Measurements from ENCODE around the gene STYX.

Gene STYX

DNA sequence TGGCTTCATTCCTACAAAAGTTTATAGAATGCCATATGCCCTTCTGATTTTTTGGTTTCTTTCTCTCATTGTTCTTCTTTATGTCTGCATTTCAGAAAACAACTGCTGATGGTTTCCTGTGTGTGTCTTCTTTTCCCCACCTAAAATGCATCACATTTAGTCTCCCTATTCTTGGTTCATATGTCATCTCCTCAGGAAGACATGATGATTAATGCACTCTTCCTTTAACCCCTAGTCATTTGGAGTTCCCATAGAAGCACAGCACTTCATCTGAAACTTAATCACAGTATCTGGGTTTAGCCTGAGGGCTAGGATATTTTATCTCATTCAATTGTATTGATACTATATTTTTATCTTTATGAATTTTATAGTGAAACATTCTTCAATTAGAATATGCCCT lies 39.9 kb downstream of the STYX start:
- TF ChIP-seq, protein P1, sequence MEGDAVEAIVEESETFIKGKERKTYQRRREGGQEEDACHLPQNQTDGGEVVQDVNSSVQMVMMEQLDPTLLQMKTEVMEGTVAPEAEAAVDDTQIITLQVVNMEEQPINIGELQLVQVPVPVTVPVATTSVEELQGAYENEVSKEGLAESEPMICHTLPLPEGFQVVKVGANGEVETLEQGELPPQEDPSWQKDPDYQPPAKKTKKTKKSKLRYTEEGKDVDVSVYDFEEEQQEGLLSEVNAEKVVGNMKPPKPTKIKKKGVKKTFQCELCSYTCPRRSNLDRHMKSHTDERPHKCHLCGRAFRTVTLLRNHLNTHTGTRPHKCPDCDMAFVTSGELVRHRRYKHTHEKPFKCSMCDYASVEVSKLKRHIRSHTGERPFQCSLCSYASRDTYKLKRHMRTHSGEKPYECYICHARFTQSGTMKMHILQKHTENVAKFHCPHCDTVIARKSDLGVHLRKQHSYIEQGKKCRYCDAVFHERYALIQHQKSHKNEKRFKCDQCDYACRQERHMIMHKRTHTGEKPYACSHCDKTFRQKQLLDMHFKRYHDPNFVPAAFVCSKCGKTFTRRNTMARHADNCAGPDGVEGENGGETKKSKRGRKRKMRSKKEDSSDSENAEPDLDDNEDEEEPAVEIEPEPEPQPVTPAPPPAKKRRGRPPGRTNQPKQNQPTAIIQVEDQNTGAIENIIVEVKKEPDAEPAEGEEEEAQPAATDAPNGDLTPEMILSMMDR (conservative IDR thresholded peaks at IDR 0.05; ENCODE audit: control insufficient read depth, insufficient read depth, low read depth, low read length) = no peak
- no peak overlapping the region for H3K4me3 ChIP-seq (ENCODE audit: control insufficient read depth, low read depth, low read length)
- no peak for DNase-seq (ENCODE audit: low read depth)

DNA sequence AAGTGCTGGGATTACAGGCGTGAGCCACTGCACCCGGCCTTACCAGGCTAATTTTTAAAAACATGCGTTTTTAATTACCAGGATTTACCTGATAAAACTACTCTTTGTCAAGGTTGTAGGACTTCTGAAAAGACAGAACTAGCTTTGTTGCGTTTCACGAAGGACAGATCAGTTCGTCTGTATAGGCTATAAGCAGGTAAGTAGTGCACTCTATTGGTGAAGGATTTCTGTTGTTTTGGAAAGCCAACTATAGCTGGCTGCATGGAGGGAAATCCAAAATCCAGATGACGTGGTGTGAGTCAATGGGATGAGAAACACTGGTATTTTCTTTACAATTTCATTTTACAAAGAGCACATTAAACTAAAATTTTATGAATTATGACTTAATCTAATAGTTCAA lies 46.9 kb downstream of the STYX start:
- TF ChIP-seq, protein P1 (conservative IDR thresholded peaks at IDR 0.05; ENCODE audit: control insufficient read depth, insufficient read depth, low read depth, low read length) = no peak
- DNase-seq (ENCODE audit: low read depth) = no peak

GRCh38 chr14:52778702-52779101 lies 48.7 kb downstream of the STYX start:
- TF ChIP-seq, protein P1 (conservative IDR thresholded peaks at IDR 0.05; ENCODE audit: control insufficient read depth, insufficient read depth, low read depth, low read length) = no peak
- H3K4me3 ChIP-seq (ENCODE audit: control insufficient read depth, low read depth, low read length) = no peak overlapping the region
- no peak for DNase-seq (ENCODE audit: low read depth)

More for the DNA sequence above, 46.9 kb downstream of the STYX start:
- H3K4me3 ChIP-seq (ENCODE audit: control insufficient read depth, low read depth, low read length) = no peak overlapping the region

DNA sequence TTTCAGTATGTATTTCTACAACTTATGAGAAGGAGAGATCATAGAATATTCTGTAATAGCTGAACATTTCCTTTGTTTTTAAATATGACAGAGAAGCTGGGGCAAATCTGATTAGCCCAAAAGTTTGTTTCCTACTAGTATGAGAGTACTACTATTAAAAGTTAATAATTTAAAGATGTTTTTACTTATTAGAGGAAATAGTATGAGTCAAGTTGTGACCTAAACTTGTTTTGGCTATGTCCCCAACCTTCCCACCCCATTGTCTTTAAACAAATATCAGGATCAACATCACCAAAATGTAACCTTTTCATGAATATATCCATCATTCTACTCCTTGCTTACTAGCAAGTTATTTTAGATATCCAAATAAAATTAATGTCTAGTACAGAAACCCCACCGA lies 50.9 kb downstream of the STYX start:
- TF ChIP-seq, protein P1 (conservative IDR thresholded peaks at IDR 0.05; ENCODE audit: control insufficient read depth, insufficient read depth, low read depth, low read length) = no peak
- peak; percentile 33 for DNase-seq (ENCODE audit: low read depth)

GRCh38 chr14:52781629-52782028 lies 51.7 kb downstream of the STYX start:
- no peak overlapping the region for H3K4me3 ChIP-seq (ENCODE audit: control insufficient read depth, low read depth, low read length)
- DNase-seq (ENCODE audit: low read depth) = no peak
- TF ChIP-seq, protein P1 (conservative IDR thresholded peaks at IDR 0.05; ENCODE audit: control insufficient read depth, insufficient read depth, low read depth, low read length) = no peak

More for the DNA sequence above, 50.9 kb downstream of the STYX start:
- H3K4me3 ChIP-seq (ENCODE audit: control insufficient read depth, low read depth, low read length) = no peak overlapping the region

GRCh38 chr14:52783206-52783605 lies 53.2 kb downstream of the STYX start:
- no peak for DNase-seq (ENCODE audit: low read depth)
- H3K4me3 ChIP-seq (ENCODE audit: control insufficient read depth, low read depth, low read length) = no peak overlapping the region
- TF ChIP-seq, protein P1 (conservative IDR thresholded peaks at IDR 0.05; ENCODE audit: control insufficient read depth, insufficient read depth, low read depth, low read length) = no peak

DNA sequence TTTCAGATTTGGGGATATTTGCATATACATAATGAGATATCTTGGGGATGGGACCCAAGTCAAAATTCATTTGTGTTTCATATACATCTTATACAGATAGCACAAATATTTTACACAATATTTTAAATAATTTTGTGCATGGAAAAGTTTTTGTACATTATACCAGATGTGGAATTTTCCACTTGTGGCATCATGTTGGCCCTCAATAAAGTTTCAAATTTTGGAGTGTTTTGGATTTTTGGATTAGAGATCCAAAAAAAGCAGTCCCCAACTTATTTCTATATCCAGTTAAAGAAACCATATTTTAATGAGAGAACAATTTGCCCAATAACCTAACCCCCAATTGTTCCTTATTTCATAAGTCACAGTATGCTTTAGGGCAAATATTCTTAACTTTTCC lies 56.9 kb downstream of the STYX start:
- TF ChIP-seq, protein P1 (conservative IDR thresholded peaks at IDR 0.05; ENCODE audit: control insufficient read depth, insufficient read depth, low read depth, low read length) = no peak
- DNase-seq (ENCODE audit: low read depth) = no peak
- H3K4me3 ChIP-seq (ENCODE audit: control insufficient read depth, low read depth, low read length) = no peak overlapping the region

Measured in fibroblast of mammary gland (primary cell).